HCT116 (cell line): ENCODE results near the gene TAC4.

ENCODE experiments used
- CBX3 ChIP-seq: IDR thresholded peaks from 2 replicates; pipeline ENCODE4 v1.6.1; 2012; ENCODE audit warnings: low read depth
- EGR1 ChIP-seq: IDR thresholded peaks from 2 replicates; pipeline ENCODE4 v1.6.1; 2012; ENCODE audit warnings: low read depth
- EZH2 ChIP-seq: fragments of 200-600 bp; sonication (generic); IDR thresholded peaks from 2 replicates; pipeline ENCODE4 v1.6.1; 2017; ENCODE audit warnings: antibody characterized with exemption, mixed run types
- POLR2A ChIP-seq: IDR thresholded peaks from 2 replicates; pipeline ENCODE4 v1.7.0; 2011; ENCODE audit warnings: borderline replicate concordance; ENCODE audit not compliant: insufficient read depth, insufficient read length; ENCODE audit errors: extremely low read depth
- POLR2AphosphoS5 ChIP-seq: IDR thresholded peaks from 2 replicates; pipeline ENCODE4 v1.6.1; 2011; ENCODE audit warnings: mild to moderate bottlenecking, low read depth, low read length, moderate library complexity
- SIN3A ChIP-seq: IDR thresholded peaks from 2 replicates; pipeline ENCODE4 v1.6.1; 2012; ENCODE audit warnings: low read depth
- SRF ChIP-seq: IDR thresholded peaks from 2 replicates; pipeline ENCODE4 v1.6.1; 2012; ENCODE audit warnings: low read depth
- TCF7L2 ChIP-seq: IDR thresholded peaks from 2 replicates; pipeline ENCODE4 v1.7.0; 2011; ENCODE audit warnings: borderline replicate concordance, inconsistent platforms; ENCODE audit not compliant: insufficient read depth, insufficient read length; ENCODE audit errors: extremely low read depth
- YY1 ChIP-seq: IDR thresholded peaks from 2 replicates; pipeline ENCODE4 v1.6.1; 2011; ENCODE audit warnings: low read length, low read depth, moderate library complexity, mild to moderate bottlenecking; ENCODE audit not compliant: insufficient replicate concordance; ENCODE audit errors: extremely low read depth
- TF ChIP-seq, protein P1 (sequence below), 3 experiments: fragments of 200-600 bp in 1 of 3; sonication (generic) in 1 of 3; IDR thresholded peaks in 2 of 3; conservative IDR thresholded peaks in 1 of 3; 2 replicates each; pipeline ENCODE4 v1.5.1; 2012 to 2017; ENCODE audit warnings: low read depth in 2 of 3, low read length in 2 of 3, antibody characterized with exemption in 1 of 3, borderline replicate concordance in 1 of 3, control low read depth in 1 of 3, mild to moderate bottlenecking in 1 of 3, mixed read lengths in 1 of 3, mixed run types in 1 of 3, moderate library complexity in 1 of 3; ENCODE audit not compliant: insufficient read depth in 1 of 3
- TF ChIP-seq, protein P2 (sequence below): IDR thresholded peaks from 2 replicates; pipeline ENCODE4 v1.6.1; 2012; ENCODE audit warnings: low read depth
- TF ChIP-seq, protein P3 (sequence below): IDR thresholded peaks from 2 replicates; pipeline ENCODE4 v1.6.1; 2012
- TF ChIP-seq, protein P4 (sequence below): IDR thresholded peaks from 2 replicates; pipeline ENCODE4 v1.6.1; 2012
- TF ChIP-seq, protein P5 (sequence below): IDR thresholded peaks from 2 replicates; pipeline ENCODE4 v1.6.1; 2011; ENCODE audit warnings: mild to moderate bottlenecking, low read length, moderate library complexity; ENCODE audit not compliant: insufficient replicate concordance; ENCODE audit errors: extremely low read depth

DNA sequence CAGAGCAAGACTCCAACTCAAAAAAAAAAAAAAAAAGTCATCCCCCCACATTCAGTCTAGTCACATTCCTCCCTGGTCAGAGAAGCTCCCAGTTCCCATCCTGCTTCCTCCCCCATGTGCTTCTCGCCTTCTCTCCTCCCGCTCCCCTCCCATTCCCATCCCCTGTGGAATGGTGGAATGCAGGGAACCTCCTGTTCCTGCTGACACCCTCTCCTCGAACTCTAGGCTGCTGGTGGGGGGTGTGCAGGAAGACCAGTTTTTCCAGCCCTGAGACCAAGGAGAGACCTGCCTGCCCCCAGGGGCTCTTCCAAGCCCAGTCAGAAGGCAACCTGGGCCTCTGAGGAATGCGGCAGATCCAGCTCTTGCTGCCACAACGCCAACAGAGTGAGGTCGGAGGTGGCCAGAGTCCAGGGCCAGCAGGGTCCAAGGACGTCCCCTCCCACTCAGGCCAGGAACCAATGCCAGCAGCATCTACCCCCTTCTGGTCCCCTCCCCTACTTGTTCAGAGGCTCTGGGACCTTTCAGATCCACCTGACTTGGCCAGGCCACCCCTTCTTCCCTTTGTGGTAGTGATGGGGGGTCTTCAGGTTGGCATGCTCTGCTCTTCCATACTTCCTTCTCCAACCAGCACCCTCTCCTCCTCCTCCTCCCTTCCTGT is 39.3 kb upstream of the TAC4 start:
- no peak for TF ChIP-seq EGR1
- TF ChIP-seq POLR2A, result no peak
- TF ChIP-seq, protein P1, sequence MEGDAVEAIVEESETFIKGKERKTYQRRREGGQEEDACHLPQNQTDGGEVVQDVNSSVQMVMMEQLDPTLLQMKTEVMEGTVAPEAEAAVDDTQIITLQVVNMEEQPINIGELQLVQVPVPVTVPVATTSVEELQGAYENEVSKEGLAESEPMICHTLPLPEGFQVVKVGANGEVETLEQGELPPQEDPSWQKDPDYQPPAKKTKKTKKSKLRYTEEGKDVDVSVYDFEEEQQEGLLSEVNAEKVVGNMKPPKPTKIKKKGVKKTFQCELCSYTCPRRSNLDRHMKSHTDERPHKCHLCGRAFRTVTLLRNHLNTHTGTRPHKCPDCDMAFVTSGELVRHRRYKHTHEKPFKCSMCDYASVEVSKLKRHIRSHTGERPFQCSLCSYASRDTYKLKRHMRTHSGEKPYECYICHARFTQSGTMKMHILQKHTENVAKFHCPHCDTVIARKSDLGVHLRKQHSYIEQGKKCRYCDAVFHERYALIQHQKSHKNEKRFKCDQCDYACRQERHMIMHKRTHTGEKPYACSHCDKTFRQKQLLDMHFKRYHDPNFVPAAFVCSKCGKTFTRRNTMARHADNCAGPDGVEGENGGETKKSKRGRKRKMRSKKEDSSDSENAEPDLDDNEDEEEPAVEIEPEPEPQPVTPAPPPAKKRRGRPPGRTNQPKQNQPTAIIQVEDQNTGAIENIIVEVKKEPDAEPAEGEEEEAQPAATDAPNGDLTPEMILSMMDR (IDR thresholded peaks at IDR 0.05 in 2 of 3, conservative IDR thresholded peaks at IDR 0.05 in 1 of 3; ENCODE audit: borderline replicate concordance in 1 of 3, insufficient read depth in 1 of 3, low read depth in 2 of 3, low read length in 2 of 3), result no peak
- peak; percentile 33; the same call in 1 of the 2 replicates for TF ChIP-seq POLR2AphosphoS5
- no peak for TF ChIP-seq TCF7L2
- TF ChIP-seq, protein P2, sequence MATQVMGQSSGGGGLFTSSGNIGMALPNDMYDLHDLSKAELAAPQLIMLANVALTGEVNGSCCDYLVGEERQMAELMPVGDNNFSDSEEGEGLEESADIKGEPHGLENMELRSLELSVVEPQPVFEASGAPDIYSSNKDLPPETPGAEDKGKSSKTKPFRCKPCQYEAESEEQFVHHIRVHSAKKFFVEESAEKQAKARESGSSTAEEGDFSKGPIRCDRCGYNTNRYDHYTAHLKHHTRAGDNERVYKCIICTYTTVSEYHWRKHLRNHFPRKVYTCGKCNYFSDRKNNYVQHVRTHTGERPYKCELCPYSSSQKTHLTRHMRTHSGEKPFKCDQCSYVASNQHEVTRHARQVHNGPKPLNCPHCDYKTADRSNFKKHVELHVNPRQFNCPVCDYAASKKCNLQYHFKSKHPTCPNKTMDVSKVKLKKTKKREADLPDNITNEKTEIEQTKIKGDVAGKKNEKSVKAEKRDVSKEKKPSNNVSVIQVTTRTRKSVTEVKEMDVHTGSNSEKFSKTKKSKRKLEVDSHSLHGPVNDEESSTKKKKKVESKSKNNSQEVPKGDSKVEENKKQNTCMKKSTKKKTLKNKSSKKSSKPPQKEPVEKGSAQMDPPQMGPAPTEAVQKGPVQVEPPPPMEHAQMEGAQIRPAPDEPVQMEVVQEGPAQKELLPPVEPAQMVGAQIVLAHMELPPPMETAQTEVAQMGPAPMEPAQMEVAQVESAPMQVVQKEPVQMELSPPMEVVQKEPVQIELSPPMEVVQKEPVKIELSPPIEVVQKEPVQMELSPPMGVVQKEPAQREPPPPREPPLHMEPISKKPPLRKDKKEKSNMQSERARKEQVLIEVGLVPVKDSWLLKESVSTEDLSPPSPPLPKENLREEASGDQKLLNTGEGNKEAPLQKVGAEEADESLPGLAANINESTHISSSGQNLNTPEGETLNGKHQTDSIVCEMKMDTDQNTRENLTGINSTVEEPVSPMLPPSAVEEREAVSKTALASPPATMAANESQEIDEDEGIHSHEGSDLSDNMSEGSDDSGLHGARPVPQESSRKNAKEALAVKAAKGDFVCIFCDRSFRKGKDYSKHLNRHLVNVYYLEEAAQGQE, result no peak
- peak; percentile 7 for TF ChIP-seq YY1
- TF ChIP-seq, protein P3, sequence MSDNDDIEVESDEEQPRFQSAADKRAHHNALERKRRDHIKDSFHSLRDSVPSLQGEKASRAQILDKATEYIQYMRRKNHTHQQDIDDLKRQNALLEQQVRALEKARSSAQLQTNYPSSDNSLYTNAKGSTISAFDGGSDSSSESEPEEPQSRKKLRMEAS, result peak; percentile 69; the same call in 1 of the 2 replicates
- TF ChIP-seq SIN3A, result no peak
- peak; percentile 89; the same call in 1 of the 2 replicates for TF ChIP-seq CBX3
- TF ChIP-seq SRF, result no peak
- TF ChIP-seq, protein P4, sequence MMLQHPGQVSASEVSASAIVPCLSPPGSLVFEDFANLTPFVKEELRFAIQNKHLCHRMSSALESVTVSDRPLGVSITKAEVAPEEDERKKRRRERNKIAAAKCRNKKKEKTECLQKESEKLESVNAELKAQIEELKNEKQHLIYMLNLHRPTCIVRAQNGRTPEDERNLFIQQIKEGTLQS, result no peak
- TF ChIP-seq EZH2, result no peak
- TF ChIP-seq, protein P5, sequence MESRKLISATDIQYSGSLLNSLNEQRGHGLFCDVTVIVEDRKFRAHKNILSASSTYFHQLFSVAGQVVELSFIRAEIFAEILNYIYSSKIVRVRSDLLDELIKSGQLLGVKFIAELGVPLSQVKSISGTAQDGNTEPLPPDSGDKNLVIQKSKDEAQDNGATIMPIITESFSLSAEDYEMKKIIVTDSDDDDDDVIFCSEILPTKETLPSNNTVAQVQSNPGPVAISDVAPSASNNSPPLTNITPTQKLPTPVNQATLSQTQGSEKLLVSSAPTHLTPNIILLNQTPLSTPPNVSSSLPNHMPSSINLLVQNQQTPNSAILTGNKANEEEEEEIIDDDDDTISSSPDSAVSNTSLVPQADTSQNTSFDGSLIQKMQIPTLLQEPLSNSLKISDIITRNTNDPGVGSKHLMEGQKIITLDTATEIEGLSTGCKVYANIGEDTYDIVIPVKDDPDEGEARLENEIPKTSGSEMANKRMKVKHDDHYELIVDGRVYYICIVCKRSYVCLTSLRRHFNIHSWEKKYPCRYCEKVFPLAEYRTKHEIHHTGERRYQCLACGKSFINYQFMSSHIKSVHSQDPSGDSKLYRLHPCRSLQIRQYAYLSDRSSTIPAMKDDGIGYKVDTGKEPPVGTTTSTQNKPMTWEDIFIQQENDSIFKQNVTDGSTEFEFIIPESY, result no peak
